Fibroblast of villous mesenchyme (primary cell): ENCODE data around the gene DENND10. TPM values are rescaled to one million over a fixed set of nuclear protein-coding genes. Genes with fewer than 3 reads are reported as not detected.

Experiments used
- DNase-seq: peaks from one replicate; pipeline ENCODE4 v3.0.0-alpha.2; 2010; ENCODE audit warnings: low read depth
- H3K4me3 ChIP-seq: 2 replicates; pipeline ENCODE4 v1.5.1; 2011; ENCODE audit warnings: low read depth, mild to moderate bottlenecking, low read length
- CTCF ChIP-seq: IDR thresholded peaks from 2 replicates; pipeline ENCODE4 v1.5.1; 2012; ENCODE audit warnings: low read depth, mild to moderate bottlenecking, low read length; ENCODE audit not compliant: insufficient read depth
- total RNA-seq: library from RNA; depleted of rRNA; stranded (reverse); fragments of >200 nt; gene quantifications from 2 replicates; pipeline ENCODE4 v1.2.3, GENCODE V29; 2012

DENND10 gene
- total RNA-seq, 1 donor: 94.6 TPM

- DNase-seq: peak; percentile 97
These were observed 16.5 kb downstream of the DENND10 start for GRCh38 chr10:119120413-119120867.

GRCh38 chr10:119120875-119121274 lies 17.0 kb downstream of the DENND10 start:
- no peak overlapping the region for H3K4me3 ChIP-seq
- TF ChIP-seq CTCF: no peak
- no peak for DNase-seq

More at GRCh38 chr10:119120413-119120867, 16.5 kb downstream of the DENND10 start:
- H3K4me3 ChIP-seq: no peak overlapping the region
- no peak for TF ChIP-seq CTCF

DNA sequence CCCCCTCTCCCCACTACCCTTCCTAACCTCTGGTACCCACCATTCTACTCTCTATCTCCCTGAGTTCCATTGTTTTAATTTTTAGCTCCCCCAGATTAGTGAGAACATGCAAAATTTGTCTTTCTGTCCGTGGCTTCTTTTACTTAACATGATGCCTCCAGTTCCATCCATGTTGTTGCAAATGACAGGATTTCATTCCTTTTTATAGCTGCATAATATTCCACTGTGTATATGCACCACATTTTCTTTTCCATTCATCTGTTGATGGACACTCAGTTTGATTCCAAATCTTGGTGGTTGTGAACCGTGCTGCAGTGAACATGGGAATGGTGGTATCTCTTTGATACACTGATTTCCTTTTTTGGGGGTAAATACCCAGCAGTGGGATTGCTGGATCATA lies 22.0 kb downstream of the DENND10 start:
- DNase-seq: no peak
- H3K4me3 ChIP-seq: no peak overlapping the region
- TF ChIP-seq CTCF: no peak

DNA sequence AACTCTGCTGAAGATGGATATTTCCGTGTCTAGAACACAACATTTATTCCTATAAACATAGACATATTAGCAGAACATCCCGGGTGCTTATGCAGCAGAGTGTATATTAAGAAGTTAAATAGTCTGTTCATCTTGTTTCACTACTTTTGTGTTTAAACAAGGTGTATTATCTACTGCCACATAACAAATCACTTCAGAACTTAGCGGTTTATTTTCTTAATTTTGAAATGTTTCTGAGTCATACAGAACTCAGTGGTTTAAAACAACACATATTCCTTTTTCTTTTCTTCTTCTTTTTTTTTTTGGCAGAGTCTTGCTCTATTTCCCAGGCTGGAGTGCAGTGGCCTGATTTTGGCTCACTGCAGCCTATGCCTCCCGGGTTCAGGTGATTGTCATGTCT lies 25.8 kb downstream of the DENND10 start:
- no peak for DNase-seq
- H3K4me3 ChIP-seq: no peak overlapping the region
- no peak for TF ChIP-seq CTCF

DNA sequence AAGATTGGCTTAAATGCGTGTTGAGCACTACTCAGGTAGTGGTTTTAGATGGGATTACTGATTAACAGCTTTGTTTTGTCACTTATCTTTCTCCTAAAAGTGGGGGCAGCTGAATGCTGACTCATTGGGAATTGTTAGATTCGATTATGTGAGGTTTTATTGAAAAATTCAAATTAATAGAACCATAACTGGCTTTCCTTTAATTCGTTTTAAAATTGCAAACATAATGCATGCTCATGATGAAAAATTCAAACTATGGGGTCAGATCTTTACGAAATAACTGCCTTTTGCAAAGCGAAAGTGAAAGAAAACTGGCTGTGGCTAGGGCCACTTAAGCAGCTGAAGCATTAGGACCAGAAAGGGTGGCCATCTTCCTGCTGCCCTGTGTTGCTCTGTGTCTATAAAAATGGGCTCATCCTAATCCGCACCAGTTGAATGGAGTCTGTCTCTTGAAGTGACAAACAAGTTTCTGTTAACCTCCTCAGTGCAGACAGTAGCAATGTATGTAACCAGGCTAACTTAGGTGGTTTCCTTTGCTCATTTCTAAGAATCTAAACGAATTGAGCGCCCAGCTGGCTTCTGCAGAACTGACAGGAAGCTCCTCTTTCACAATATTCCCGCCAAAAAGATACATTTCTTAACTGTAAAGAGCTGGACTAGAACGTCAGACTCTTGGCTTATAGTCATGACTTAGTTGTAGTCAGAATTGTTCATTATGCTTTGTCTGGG lies 27.8 kb downstream of the DENND10 start:
- DNase-seq: peak; percentile 85
- peak overlapping the region; percentile 30 for H3K4me3 ChIP-seq
- no peak for TF ChIP-seq CTCF

GRCh38 chr10:119132521-119133345 lies 28.8 kb downstream of the DENND10 start:
- DNase-seq: no peak
- H3K4me3 ChIP-seq: no peak overlapping the region
- TF ChIP-seq CTCF: no peak
